Mesendoderm (in vitro differentiated cells): ENCODE results near the gene HLA-DPB1.
"Not testable (repeated sequence)": the region's sequence is repeated elsewhere in the genome, so short reads cannot be mapped to it uniquely, and the experiment has no call there.

Experiments
- DNase-seq: peaks from one replicate; pipeline ENCODE4 v3.0.0; 2013
- H2AK5ac ChIP-seq: 2 replicates; pipeline ENCODE4 v1.6.1; 2013; ENCODE audit warnings: low read length, inconsistent platforms
- H2BK120ac ChIP-seq: 2 replicates; pipeline ENCODE4 v1.6.1; 2013; ENCODE audit warnings: low read depth, mild to moderate bottlenecking, low read length, moderate library complexity, mixed read lengths
- H2BK15ac ChIP-seq: replicated peaks from 2 replicates; pipeline ENCODE4 v1.6.1; 2013; ENCODE audit warnings: low read depth, mild to moderate bottlenecking, moderate library complexity
- H2BK5ac ChIP-seq: 2 replicates; pipeline ENCODE4 v1.6.1; 2013; ENCODE audit warnings: low read length, inconsistent platforms
- H3K18ac ChIP-seq: 2 replicates; pipeline ENCODE4 v1.6.1; 2013; ENCODE audit warnings: mild to moderate bottlenecking, low read length, mixed read lengths
- H3K23ac ChIP-seq: one replicate; pipeline ENCODE4 v1.6.1; 2013; ENCODE audit warnings: low read length
- H3K27ac ChIP-seq: 2 replicates; pipeline ENCODE4 v1.5.1; 2013; ENCODE audit warnings: low read depth, mild to moderate bottlenecking, inconsistent platforms, low read length, moderate library complexity
- H3K27me3 ChIP-seq: 2 replicates; pipeline ENCODE4 v1.6.1; 2013; ENCODE audit warnings: low read length, control low read depth, mild to moderate bottlenecking, inconsistent platforms; ENCODE audit not compliant: insufficient read depth, poor library complexity
- H3K36me3 ChIP-seq: 2 replicates; pipeline ENCODE4 v1.6.1; 2013; ENCODE audit warnings: low read length, inconsistent platforms; ENCODE audit not compliant: control insufficient read depth, insufficient read depth
- H3K4ac ChIP-seq: one replicate; pipeline ENCODE4 v1.6.1; 2013; ENCODE audit warnings: low read depth, mild to moderate bottlenecking, low read length, moderate library complexity
- H3K4me1 ChIP-seq: 2 replicates; pipeline ENCODE4 v1.6.1; 2013; ENCODE audit warnings: low read depth, low read length, inconsistent platforms; ENCODE audit not compliant: control insufficient read depth
- H3K4me2 ChIP-seq: 2 replicates; pipeline ENCODE4 v1.6.1; 2013; ENCODE audit warnings: low read length
- H3K4me3 ChIP-seq: 2 replicates; pipeline ENCODE4 v1.5.1; 2013; ENCODE audit warnings: mild to moderate bottlenecking, low read length
- H3K56ac ChIP-seq: one replicate; pipeline ENCODE4 v1.6.1; 2013; ENCODE audit warnings: low read length
- H3K79me1 ChIP-seq: 2 replicates; pipeline ENCODE4 v1.6.1; 2013; ENCODE audit warnings: low read length, inconsistent platforms
- H3K79me2 ChIP-seq: 2 replicates; pipeline ENCODE4 v1.6.1; 2013; ENCODE audit warnings: mild to moderate bottlenecking, low read length; ENCODE audit not compliant: control insufficient read depth, insufficient read depth
- H3K9ac ChIP-seq: 2 replicates; pipeline ENCODE4 v1.6.1; 2013; ENCODE audit warnings: low read length, inconsistent platforms
- H4K5ac ChIP-seq: one replicate; pipeline ENCODE4 v1.6.1; 2013; ENCODE audit warnings: low read length
- H4K8ac ChIP-seq: one replicate; pipeline ENCODE4 v1.6.1; 2013; ENCODE audit warnings: low read depth, mild to moderate bottlenecking, control low read depth, low read length, moderate library complexity
- WGBS: extraction: QIAGEN DNeasy Blood & Tissue Kit; methylation state at CpG from one replicate; pipeline ENCODE4 v1.1.7; 2013; ENCODE audit warnings: low lambda C conversion rate, missing lambda C conversion rate; ENCODE audit not compliant: insufficient coverage; ENCODE audit errors: extremely low coverage; 5-methylcytosine and 5-hydroxymethylcytosine counted together

HLA-DPB1 gene

DNA sequence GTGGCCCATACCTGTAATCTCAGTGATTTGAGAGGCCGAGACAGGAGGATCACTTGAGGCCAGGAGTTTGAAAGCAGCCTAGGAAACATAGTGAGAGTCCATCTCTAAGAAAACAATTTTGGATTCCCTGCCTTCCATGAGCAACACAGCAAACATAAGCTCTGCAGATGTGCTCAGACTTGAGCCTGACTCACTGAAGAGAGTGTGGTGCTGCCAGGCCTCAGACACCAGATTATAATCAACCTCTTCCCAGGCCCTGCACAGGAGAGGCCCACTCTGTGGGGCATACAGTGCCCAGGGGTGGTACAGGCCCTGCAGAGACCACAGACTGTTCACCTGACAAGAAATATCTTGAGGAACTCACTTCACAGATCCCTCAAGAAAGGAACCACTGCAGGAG, 19.9 kb downstream of the HLA-DPB1 start:
- Histone ChIP-seq H3K79me2 (no peaks in the 10 kb centered on the region), H3K4ac (no peak overlapping the region), H3K4me3 (no peak overlapping the region), H3K4me2 (no peak overlapping the region), H3K79me1 (no peaks in the 10 kb centered on the region), H3K27me3 (no peaks in the 10 kb centered on the region), H3K36me3 (no peaks in the 10 kb centered on the region), H4K5ac (no peak overlapping the region), H3K27ac (no peak overlapping the region), H4K8ac (no peak overlapping the region), H3K23ac (no peak overlapping the region), H3K9ac (no peak overlapping the region), H2BK120ac (no peak overlapping the region), H3K18ac (no peak overlapping the region), H2BK15ac (no peak overlapping the region), H2BK5ac (no peak overlapping the region), H2AK5ac (no peak overlapping the region), H3K4me1 (no peaks in the 10 kb centered on the region), H3K56ac (no peak overlapping the region)
- no CpG with 5 or more reads among the region's 1 CpG for WGBS
- DNase-seq = no peak

DNA sequence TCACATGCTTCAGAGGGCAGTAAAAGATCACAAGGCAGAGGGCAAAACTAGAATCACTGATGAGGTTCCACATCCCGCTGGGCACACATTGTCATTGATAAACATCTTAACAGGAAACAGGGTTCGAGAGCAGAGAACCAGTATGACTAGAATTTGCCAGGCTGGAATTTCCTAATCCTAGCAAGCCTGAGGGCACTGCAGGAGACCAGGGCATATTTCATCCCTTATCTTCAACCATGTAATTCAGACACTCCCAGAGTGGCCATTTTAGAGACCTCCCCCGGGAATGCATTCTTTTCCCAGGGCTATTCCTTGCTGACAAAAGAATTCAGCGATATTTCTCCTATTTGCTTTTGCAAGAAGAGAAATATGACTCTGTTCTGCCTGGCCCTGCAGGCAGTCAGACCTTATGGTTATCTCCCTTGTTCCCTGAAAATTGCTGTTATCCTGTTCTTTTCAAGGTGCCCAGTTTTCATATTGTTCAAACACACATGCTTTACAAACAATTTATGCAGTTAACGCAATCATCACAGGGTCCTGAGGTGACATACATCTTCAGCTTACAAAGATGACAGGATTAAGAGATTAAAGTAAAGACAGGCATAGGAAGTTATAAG, 25.4 kb downstream of the HLA-DPB1 start:
- not testable (repeated sequence) for H3K4me1 ChIP-seq, H2BK15ac ChIP-seq, H3K27ac ChIP-seq, H3K18ac ChIP-seq, H4K8ac ChIP-seq, H2AK5ac ChIP-seq, H2BK120ac ChIP-seq, H3K79me1 ChIP-seq, H3K23ac ChIP-seq, H4K5ac ChIP-seq, H3K4me3 ChIP-seq, H3K9ac ChIP-seq, DNase-seq, H3K4me2 ChIP-seq, H3K27me3 ChIP-seq, H2BK5ac ChIP-seq, H3K4ac ChIP-seq, H3K56ac ChIP-seq, H3K36me3 ChIP-seq, H3K79me2 ChIP-seq
- WGBS = no CpG with 5 or more reads among the region's 5 CpGs

DNA sequence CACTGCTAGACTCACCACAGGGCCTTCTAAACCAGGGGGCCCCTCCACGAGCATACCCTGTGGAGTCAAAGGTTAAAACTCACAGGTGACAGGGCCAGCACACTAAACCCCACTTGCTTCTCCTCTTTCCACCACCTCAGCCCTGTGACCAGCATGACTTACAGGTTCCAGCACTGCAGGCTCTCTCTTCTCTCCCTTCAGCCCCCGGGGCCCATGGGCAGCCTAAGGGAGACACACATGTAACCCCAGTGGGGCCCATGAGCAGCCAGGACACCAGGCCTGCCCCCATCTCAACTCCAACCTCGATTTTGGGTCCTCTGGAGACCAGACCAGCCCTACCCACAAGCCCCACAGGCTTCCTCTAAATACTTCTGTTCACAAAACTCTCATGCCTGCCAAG, 28.0 kb downstream of the HLA-DPB1 start:
- Histone ChIP-seq H3K4me3 (no peak overlapping the region), H3K9ac (no peak overlapping the region), H3K18ac (no peak overlapping the region), H3K4me2 (no peak overlapping the region), H2BK5ac (no peak overlapping the region), H3K36me3 (no peaks in the 10 kb centered on the region), H2AK5ac (no peak overlapping the region), H3K27ac (no peak overlapping the region), H3K27me3 (no peaks in the 10 kb centered on the region), H3K56ac (no peak overlapping the region), H4K5ac (no peak overlapping the region), H2BK15ac (no peak overlapping the region), H3K4ac (no peak overlapping the region), H4K8ac (no peak overlapping the region), H3K23ac (no peak overlapping the region), H3K79me2 (no peaks in the 10 kb centered on the region), H3K4me1 (no peaks in the 10 kb centered on the region), H3K79me1 (no peaks in the 10 kb centered on the region), H2BK120ac (no peak overlapping the region)
- WGBS = no CpG with 5 or more reads among the region's 3 CpGs
- DNase-seq = no peak

DNA sequence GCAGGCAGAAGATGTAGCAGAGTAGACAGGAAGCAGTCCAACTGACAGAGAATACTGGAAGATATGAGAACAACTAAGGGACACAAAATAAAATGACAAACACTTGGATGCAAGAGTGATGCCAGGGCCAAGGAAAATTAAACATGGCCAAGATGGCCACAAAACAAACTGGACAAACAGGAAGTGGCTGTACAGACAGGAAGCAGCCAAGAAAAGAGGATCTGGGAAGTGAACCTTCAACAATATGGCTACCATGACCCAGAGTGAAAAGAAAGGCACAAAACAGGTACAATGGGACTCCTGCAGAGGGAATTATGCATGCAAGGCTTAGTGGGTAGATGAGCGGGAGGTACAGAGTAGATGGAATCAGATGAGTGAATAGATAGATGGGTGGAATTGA, 29.1 kb downstream of the HLA-DPB1 start:
- no CpG with 5 or more reads among the region's 1 CpG for WGBS
- Histone ChIP-seq H3K23ac (no peak overlapping the region), H3K4me2 (no peak overlapping the region), H3K27me3 (no peaks in the 10 kb centered on the region), H3K9ac (no peak overlapping the region), H3K36me3 (no peaks in the 10 kb centered on the region), H2BK15ac (no peak overlapping the region), H4K8ac (no peak overlapping the region), H4K5ac (no peak overlapping the region), H2BK120ac (no peak overlapping the region), H3K4me1 (no peaks in the 10 kb centered on the region), H3K27ac (no peak overlapping the region), H2AK5ac (no peak overlapping the region), H3K4ac (no peak overlapping the region), H3K4me3 (no peak overlapping the region), H3K56ac (no peak overlapping the region), H3K79me2 (no peaks in the 10 kb centered on the region), H3K18ac (no peak overlapping the region), H3K79me1 (no peaks in the 10 kb centered on the region), H2BK5ac (no peak overlapping the region)
- DNase-seq = no peak

DNA sequence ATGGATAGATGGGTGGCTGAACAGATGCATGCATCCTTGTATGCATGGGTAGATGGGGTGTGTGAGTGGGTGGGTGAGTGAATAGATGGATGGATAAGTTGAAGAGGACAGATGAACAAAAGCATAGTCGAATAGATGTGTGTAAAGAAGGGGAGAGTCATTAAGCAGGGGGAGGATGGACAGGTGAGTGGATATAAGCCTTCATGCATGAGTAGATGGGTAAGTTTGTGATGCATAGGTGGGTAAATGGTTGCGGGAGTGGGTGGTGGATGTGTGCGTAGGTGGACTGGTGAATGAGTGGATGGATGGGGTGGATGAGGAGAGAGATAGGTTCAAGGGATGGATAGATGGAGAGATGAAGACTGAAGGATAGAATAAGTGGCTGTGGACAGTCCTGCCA, 29.6 kb downstream of the HLA-DPB1 start:
- H3K79me2 ChIP-seq = no peaks in the 10 kb centered on the region
- no peak overlapping the region for H3K27ac ChIP-seq
- no peaks in the 10 kb centered on the region for H3K36me3 ChIP-seq
- no peak overlapping the region for H2BK5ac ChIP-seq
- H3K4me2 ChIP-seq = no peak overlapping the region
- H3K4me3 ChIP-seq = no peak overlapping the region
- H4K8ac ChIP-seq = no peak overlapping the region
- no peaks in the 10 kb centered on the region for H3K27me3 ChIP-seq
- WGBS = 100% methylated on average over 2 of the region's 3 CpGs
- H3K23ac ChIP-seq = no peak overlapping the region
- no peak overlapping the region for H3K4ac ChIP-seq
- H4K5ac ChIP-seq = no peak overlapping the region
- H2BK120ac ChIP-seq = no peak overlapping the region
- DNase-seq = no peak
- no peak overlapping the region for H3K18ac ChIP-seq
- H3K9ac ChIP-seq = no peak overlapping the region
- no peaks in the 10 kb centered on the region for H3K4me1 ChIP-seq
- no peaks in the 10 kb centered on the region for H3K79me1 ChIP-seq
- H2AK5ac ChIP-seq = no peak overlapping the region
- H2BK15ac ChIP-seq = no peak overlapping the region
- H3K56ac ChIP-seq = no peak overlapping the region
